GM12878 (cell line): Measurements from ENCODE around the gene TFB1M. TPM values are rescaled to one million over a fixed set of nuclear protein-coding genes. Genes with fewer than 3 reads are reported as not detected.

Experiments used
- CBX3 ChIP-seq: fragments of 200-600 bp; sonication (generic); IDR thresholded peaks from 2 replicates; pipeline ENCODE4 v1.6.1; 2016; ENCODE audit warnings: low read depth, borderline replicate concordance
- CEBPB ChIP-seq, 2 experiments: fragments of 150-350 bp in 1 of 2; IDR thresholded peaks; 2 replicates each; pipeline ENCODE4 v1.6.1; 2012 to 2014; ENCODE audit warnings: low read depth in 2 of 2, low read length in 2 of 2, borderline replicate concordance in 1 of 2, inconsistent platforms in 1 of 2
- CHD2 ChIP-seq: IDR thresholded peaks from 2 replicates; pipeline ENCODE4 v1.6.1; 2011; ENCODE audit warnings: low read depth, low read length, improper control_type of control experiment, borderline replicate concordance
- CREM ChIP-seq: IDR thresholded peaks from 2 replicates; pipeline ENCODE4 v1.6.1; 2014; ENCODE audit warnings: antibody characterized with exemption, low read depth
- E2F4 ChIP-seq: IDR thresholded peaks from 2 replicates; pipeline ENCODE4 v1.6.1; 2012; ENCODE audit warnings: low read depth, low read length, improper control_type of control experiment
- ELK1 ChIP-seq: IDR thresholded peaks from 2 replicates; pipeline ENCODE4 v1.6.1; 2012; ENCODE audit warnings: low read depth, low read length, improper control_type of control experiment
- EP300 ChIP-seq, 2 experiments: fragments of 150-350 bp in 1 of 2; IDR thresholded peaks; 2 replicates each; pipeline ENCODE4 v1.6.1; 2011 to 2012; ENCODE audit warnings: low read depth in 2 of 2, low read length in 2 of 2, borderline replicate concordance in 1 of 2, improper control_type of control experiment in 1 of 2, inconsistent platforms in 1 of 2; ENCODE audit not compliant: control insufficient read depth in 1 of 2
- ETV6 ChIP-seq, 2 experiments: fragments of 450-650 bp in 1 of 2; IDR thresholded peaks in 1 of 2; conservative IDR thresholded peaks in 1 of 2; 2 replicates each; pipeline ENCODE4 v1.6.1; 2014; ENCODE audit warnings: antibody characterized with exemption in 1 of 2, borderline replicate concordance in 1 of 2, low read depth in 1 of 2, mild to moderate bottlenecking in 1 of 2, moderate library complexity in 1 of 2
- EZH2 ChIP-seq: IDR thresholded peaks from 2 replicates; pipeline ENCODE4 v1.6.1; 2012; ENCODE audit warnings: low read depth, mild to moderate bottlenecking, control low read depth, inconsistent platforms, low read length, borderline replicate concordance; ENCODE audit not compliant: control insufficient read depth
- IKZF1 ChIP-seq: fragments of 450-650 bp; conservative IDR thresholded peaks from 2 replicates; pipeline ENCODE4 v1.6.1; 2017; ENCODE audit warnings: antibody characterized with exemption, mild to moderate bottlenecking
- JUND ChIP-seq: IDR thresholded peaks from 2 replicates; pipeline ENCODE4 v1.6.1; 2012; ENCODE audit warnings: low read depth, mild to moderate bottlenecking, low read length, improper control_type of control experiment, moderate library complexity
- LARP7 ChIP-seq: fragments of 450-650 bp; IDR thresholded peaks from 2 replicates; pipeline ENCODE4 v1.6.1; 2017; ENCODE audit warnings: mild to moderate bottlenecking
- MEF2A ChIP-seq: IDR thresholded peaks from 2 replicates; pipeline ENCODE4 v1.6.1; 2011; ENCODE audit warnings: low read depth, mild to moderate bottlenecking, low read length, moderate library complexity; ENCODE audit not compliant: insufficient read depth
- MTA3 ChIP-seq: IDR thresholded peaks from 2 replicates; pipeline ENCODE4 v1.6.1; 2012; ENCODE audit warnings: low read length, inconsistent platforms, borderline replicate concordance
- PAX5 ChIP-seq: IDR thresholded peaks from 2 replicates; pipeline ENCODE4 v1.6.1; 2011; ENCODE audit warnings: low read depth, low read length, borderline replicate concordance
- RAD51 ChIP-seq: fragments of 450-650 bp; IDR thresholded peaks from 2 replicates; pipeline ENCODE4 v1.6.1; 2016; ENCODE audit warnings: moderate library complexity, mild to moderate bottlenecking, inconsistent platforms
- SPI1 ChIP-seq: IDR thresholded peaks from 2 replicates; pipeline ENCODE4 v1.6.1; 2011; ENCODE audit warnings: low read depth, mild to moderate bottlenecking, low read length, moderate library complexity, borderline replicate concordance; ENCODE audit not compliant: insufficient read depth
- SREBF1 ChIP-seq: IDR thresholded peaks from 2 replicates; pipeline ENCODE4 v1.6.1; 2012; ENCODE audit warnings: mild to moderate bottlenecking, low read length
- SUPT20H ChIP-seq: IDR thresholded peaks from 2 replicates; pipeline ENCODE4 v1.6.1; 2011; ENCODE audit warnings: low read depth, mild to moderate bottlenecking, low read length, moderate library complexity, borderline replicate concordance; ENCODE audit not compliant: control insufficient read depth
- TCF12 ChIP-seq: IDR thresholded peaks from 2 replicates; pipeline ENCODE4 v1.6.1; 2011; ENCODE audit warnings: low read depth, mild to moderate bottlenecking, low read length
- USF1 ChIP-seq: IDR thresholded peaks from 2 replicates; pipeline ENCODE4 v1.6.1; 2011; ENCODE audit warnings: borderline replicate concordance, low read depth, mild to moderate bottlenecking, moderate library complexity, mixed read lengths, low read length; ENCODE audit not compliant: insufficient read depth; ENCODE audit errors: extremely low read length
- polyA plus RNA-seq, 11 experiments: library from polyadenylated mRNA; depleted of rRNA in 4 of 11; unstranded in 6 of 11; stranded (reverse) in 5 of 11; fragments of >200 nt; fragmentation: Nextera tagmentation in 4 of 11; fragmentation: Illumina TruSeq in 1 of 11; extraction: Ambion mirVana in 4 of 11; extraction: Trizol in 1 of 11; gene quantifications; 1 replicate in 1 of 11; 2 replicates in 10 of 11; pipeline versions ENCODE4 v1.2.1 to v1.2.3, GENCODE V29; 2011 to 2016; ENCODE audit warnings: inconsistent platforms in 2 of 11, missing spikeins in 2 of 11, low read depth in 1 of 11
- total RNA-seq, 4 experiments: library from RNA; depleted of rRNA in 3 of 4; stranded (reverse); fragments of >200 nt in 3 of 4; fragmentation: Illumina TruSeq in 1 of 4; extraction: Trizol in 1 of 4; gene quantifications; 2 replicates each; pipeline versions ENCODE4 v1.2.1 to v1.2.3, GENCODE V29; 2013 to 2021

The TFB1M gene
- total and polyA plus RNA-seq, 10 of the 15 experiments (the other 5 are each of a cell fraction or from before 2014, with no cell fraction given) = 29.9 to 117 (median 41.3) TPM

GRCh38 chr6:155223646-155224451 lies 90.4 kb downstream of the TFB1M start (continued):
- TF ChIP-seq E2F4 = no peak
- no peak for TF ChIP-seq SUPT20H
- no peak for TF ChIP-seq ELK1
- TF ChIP-seq JUND = peak; percentile 77; the same call in 1 of the 2 replicates
- peak; percentile 76 for TF ChIP-seq IKZF1
- TF ChIP-seq CBX3 = no peak
- TF ChIP-seq EP300 (IDR thresholded peaks at IDR 0.05; ENCODE audit: borderline replicate concordance in 1 of 2, control insufficient read depth in 1 of 2, low read depth in 2 of 2, low read length in 2 of 2) = peak; percentile 39 to 84; a peak in 2 of 4 replicates
- TF ChIP-seq EZH2 = no peak
- 0 out of 2 replicates have a peak, but pooled peaks have one; percentile 19 for TF ChIP-seq MEF2A
- no peak for TF ChIP-seq TCF12
- TF ChIP-seq PAX5 = peak; percentile 55; the same call in 1 of the 2 replicates
- TF ChIP-seq CHD2 = peak; percentile 14; the same call in 1 of the 2 replicates
- no peak for TF ChIP-seq CEBPB (IDR thresholded peaks at IDR 0.05; ENCODE audit: borderline replicate concordance in 1 of 2, low read depth in 2 of 2, low read length in 2 of 2)
- no peak for TF ChIP-seq LARP7
- TF ChIP-seq ETV6 (conservative IDR thresholded peaks at IDR 0.05 in 1 of 2, IDR thresholded peaks at IDR 0.05 in 1 of 2; ENCODE audit: borderline replicate concordance in 1 of 2, low read depth in 1 of 2) = peak in 1 of 2 experiments; percentile 59; a peak in 1 of 4 replicates
- peak; percentile 42; the same call in 1 of the 2 replicates for TF ChIP-seq RAD51
- no peak for TF ChIP-seq SREBF1
- no peak for TF ChIP-seq USF1
- TF ChIP-seq SPI1 = no peak
- TF ChIP-seq MTA3 = no peak; the same call in 1 of the 2 replicates
- TF ChIP-seq CREM = peak; percentile 68; the same call in 1 of the 2 replicates
